ENCODE measurements around the gene MACROH2A1. TPM values are rescaled to one million over a fixed set of nuclear protein-coding genes. Genes with fewer than 3 reads are reported as not detected.
A peak's percentile ranks its signal among the peaks of the same experiment; 100 is the strongest.

MACROH2A1 gene
- total RNA-seq, 1 experiment from 2014 or later = 236 TPM

- no peaks in the 10 kb centered on the region for H3K9me3 Mint-ChIP-seq (ENCODE audit: unreplicated experiment)
- no peaks in the 10 kb centered on the region for H3K27me3 Mint-ChIP-seq (ENCODE audit: insufficient read depth, unreplicated experiment)
- H3K27me3 ChIP-seq (replicated peaks; ENCODE audit: control insufficient read depth, insufficient read depth, low read length) = no peaks in the 10 kb centered on the region
- no peak overlapping the region for H3K27ac Mint-ChIP-seq (ENCODE audit: unreplicated experiment)
- peaks cover 5% of the 10 kb centered on the region for H3K4me1 ChIP-seq
- H3K4me1 Mint-ChIP-seq (ENCODE audit: low read depth, unreplicated experiment) = peaks cover 6% of the 10 kb centered on the region
- CTCF ChIA-PET = interaction anchor here (1.1 kb wide), 1 partner anchor 10 kb away, joined by 4 read pairs; no protein-coding TSS in a partner anchor
- no peak overlapping the region for H3K4me3 Mint-ChIP-seq (ENCODE audit: unreplicated experiment)
- no peaks in the 10 kb centered on the region for H3K36me3 Mint-ChIP-seq (ENCODE audit: insufficient read depth, unreplicated experiment)
- H3K4me3 ChIP-seq (ENCODE audit: low read depth, low read length) = no peak overlapping the region
- POLR2A ChIA-PET = no interaction called here
- no TSS peak for BruUV-seq (replicated peaks)
- peak in 1 of 2 experiments; percentile 12 for DNase-seq
- intact Hi-C loops (cut with micrococcal nuclease; ENCODE audit: unreplicated experiment) = no loop called here
- H3K9me3 ChIP-seq = no peaks in the 10 kb centered on the region
- TF ChIP-seq CTCF (IDR thresholded peaks at IDR 0.05; ENCODE audit: insufficient read depth in 1 of 2, low read depth in 1 of 2, low read length in 1 of 2, severe bottlenecking in 1 of 2, unreplicated experiment in 1 of 2) = no peak
- H3K36me3 ChIP-seq (ENCODE audit: control insufficient read depth, insufficient read depth, low read length) = no peaks in the 10 kb centered on the region
Observed at GRCh38 chr5:135318924-135319323, 80.1 kb downstream of the MACROH2A1 start.

GRCh38 chr5:135318037-135318436 is 81.0 kb downstream of the MACROH2A1 start:
- ChIA-PET CTCF (interaction anchor here (1.1 kb wide), 1 partner anchor 9 kb away, joined by 4 read pairs; no protein-coding TSS in a partner anchor), POLR2A (no interaction called here)
- TF ChIP-seq CTCF (IDR thresholded peaks at IDR 0.05; ENCODE audit: insufficient read depth in 1 of 2, low read depth in 1 of 2, low read length in 1 of 2, severe bottlenecking in 1 of 2, unreplicated experiment in 1 of 2) = no peak
- H3K36me3 ChIP-seq (ENCODE audit: control insufficient read depth, insufficient read depth, low read length) = no peaks in the 10 kb centered on the region
- no peak overlapping the region for H3K27ac Mint-ChIP-seq (ENCODE audit: unreplicated experiment)
- no peaks in the 10 kb centered on the region for H3K27me3 Mint-ChIP-seq (ENCODE audit: insufficient read depth, unreplicated experiment)
- H3K9me3 ChIP-seq = no peaks in the 10 kb centered on the region
- H3K36me3 Mint-ChIP-seq (ENCODE audit: insufficient read depth, unreplicated experiment) = no peaks in the 10 kb centered on the region
- no peaks in the 10 kb centered on the region for H3K4me1 ChIP-seq
- no peaks in the 10 kb centered on the region for H3K4me1 Mint-ChIP-seq (ENCODE audit: low read depth, unreplicated experiment)
- no peak overlapping the region for H3K4me3 ChIP-seq (ENCODE audit: low read depth, low read length)
- no peaks in the 10 kb centered on the region for H3K27me3 ChIP-seq (replicated peaks; ENCODE audit: control insufficient read depth, insufficient read depth, low read length)
- no peak overlapping the region for H3K4me3 Mint-ChIP-seq (ENCODE audit: unreplicated experiment)
- intact Hi-C loops (cut with micrococcal nuclease; ENCODE audit: unreplicated experiment) = no loop called here
- no TSS peak for BruUV-seq (replicated peaks)
- no peak for DNase-seq
- no peaks in the 10 kb centered on the region for H3K9me3 Mint-ChIP-seq (ENCODE audit: unreplicated experiment)

- POLR2A ChIA-PET = no interaction called here
- Mint-ChIP-seq H3K27me3 (ENCODE audit: insufficient read depth, unreplicated experiment) (no peaks in the 10 kb centered on the region), H3K36me3 (ENCODE audit: insufficient read depth, unreplicated experiment) (no peaks in the 10 kb centered on the region), H3K9me3 (ENCODE audit: unreplicated experiment) (no peaks in the 10 kb centered on the region), H3K27ac (ENCODE audit: unreplicated experiment) (no peak overlapping the region), H3K4me3 (ENCODE audit: unreplicated experiment) (no peak overlapping the region), H3K4me1 (ENCODE audit: low read depth, unreplicated experiment) (no peaks in the 10 kb centered on the region)
- H3K4me3 ChIP-seq (ENCODE audit: low read depth, low read length) = no peak overlapping the region
- TF ChIP-seq CTCF (IDR thresholded peaks at IDR 0.05; ENCODE audit: insufficient read depth in 1 of 2, low read depth in 1 of 2, low read length in 1 of 2, severe bottlenecking in 1 of 2, unreplicated experiment in 1 of 2) = no peak
- H3K36me3 ChIP-seq (ENCODE audit: control insufficient read depth, insufficient read depth, low read length) = no peaks in the 10 kb centered on the region
- BruUV-seq (replicated peaks) = no TSS peak
- intact Hi-C loops (cut with micrococcal nuclease; ENCODE audit: unreplicated experiment) = no loop called here
- CTCF ChIA-PET = no interaction called here
- H3K4me1 ChIP-seq = no peaks in the 10 kb centered on the region
- no peaks in the 10 kb centered on the region for H3K27me3 ChIP-seq (replicated peaks; ENCODE audit: control insufficient read depth, insufficient read depth, low read length)
- DNase-seq = peak in 1 of 2 experiments; percentile 12
- H3K9me3 ChIP-seq = no peaks in the 10 kb centered on the region
Observed at GRCh38 chr5:135317286-135317685, 81.7 kb downstream of the MACROH2A1 start.

Data from Caco-2 (cell line).